Measurements from ENCODE around the gene C1orf141.
A peak's percentile ranks its signal among the peaks of the same experiment; 100 is the strongest.

- no peak for TF ChIP-seq CTCF (IDR thresholded peaks at IDR 0.05)
- TF ChIP-seq POLR2A (IDR thresholded peaks at IDR 0.05) = peak; percentile 4 to 68
Measured at GRCh38 chr1:67053535-67053784, 81.3 kb downstream of the C1orf141 start.
